Activated T-helper 1 cell treated with anti-CD3 and anti-CD28 coated beads, Interleukin-12 subunit alpha, Interleukin-12 subunit beta, Interleukin-2, Interleukin-4 antibody, amounts not matched to agents 30 ng/mL and 10 ng/mL and 1 ng/mL, durations not matched to agents 14 hours and 24 hours and 36 hours (primary cell): ENCODE results near the gene DUOX2. TPM values are rescaled to one million over a fixed set of nuclear protein-coding genes. Genes with fewer than 3 reads are reported as not detected.

Experiments
- DNase-seq: peaks from one replicate; pipeline ENCODE4 v3.0.0; 2021; ENCODE audit warnings: low spot score
- H3K27ac Mint-ChIP-seq: one replicate; pipeline ENCODE4 v1.8.0; 2021; ENCODE audit warnings: mild to moderate bottlenecking, mixed read lengths
- H3K27me3 Mint-ChIP-seq: one replicate; pipeline ENCODE4 v1.8.0; 2022; ENCODE audit warnings: mild to moderate bottlenecking, moderate library complexity, mixed read lengths; ENCODE audit not compliant: insufficient read depth
- H3K36me3 Mint-ChIP-seq: one replicate; pipeline ENCODE4 v1.8.0; 2021; ENCODE audit warnings: low read depth, mixed read lengths
- H3K4me1 Mint-ChIP-seq: one replicate; pipeline ENCODE4 v1.8.0; 2021; ENCODE audit warnings: low read depth, mixed read lengths
- H3K4me3 Mint-ChIP-seq: one replicate; pipeline ENCODE4 v1.8.0; 2021; ENCODE audit warnings: mild to moderate bottlenecking, moderate library complexity, mixed read lengths
- H3K9me3 Mint-ChIP-seq: one replicate; pipeline ENCODE4 v1.8.0; 2021; ENCODE audit warnings: mixed read lengths
- intact Hi-C: fragments of 100-400 bp; cut with micrococcal nuclease; formaldehyde crosslinking; loops from one replicate; pipeline ENCODE4 v1.15.1; 2024
- total RNA-seq: library from RNA; stranded (reverse); gene quantifications from 2 replicates; pipeline ENCODE4 v1.2.3, GENCODE V29; 2022

DUOX2 gene
- total RNA-seq, 1 donor from 2014 or later, result not detected

DNA sequence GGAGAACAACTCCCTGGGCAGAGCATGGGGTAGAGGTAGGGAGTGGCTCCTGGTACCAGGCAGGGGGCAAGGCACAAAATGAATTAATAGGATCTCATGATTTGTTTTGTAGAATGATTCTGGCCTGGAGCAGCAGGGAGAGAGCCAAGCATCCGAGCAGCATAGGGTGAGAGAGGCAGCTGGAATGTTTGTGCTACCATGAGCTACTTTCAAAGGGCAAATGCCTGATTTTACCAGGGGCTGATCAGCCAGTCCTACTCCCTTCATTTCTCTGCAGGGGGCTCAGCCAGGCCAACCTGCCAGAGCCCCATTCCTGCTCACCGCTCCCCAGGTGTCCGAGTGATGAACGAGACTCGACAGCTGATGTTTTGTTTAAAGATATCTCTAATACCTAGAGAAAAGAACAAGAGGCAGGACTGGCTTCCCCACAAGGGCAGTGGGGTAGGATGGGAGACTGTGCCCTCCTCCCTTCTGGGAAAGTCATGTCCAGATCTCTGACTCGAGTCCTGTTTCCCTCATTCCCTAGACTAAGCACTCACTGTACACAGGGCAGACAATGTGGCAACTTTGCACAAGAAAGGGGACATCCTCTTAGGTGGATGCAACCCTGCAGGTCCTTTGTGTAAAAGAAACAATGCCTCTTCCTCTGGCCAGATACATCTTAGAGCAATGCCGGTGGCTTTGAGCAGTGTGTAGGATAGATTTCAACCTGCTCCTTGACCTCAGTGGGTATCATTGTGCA lies 12.9 kb downstream of the DUOX2 start:
- no peak for DNase-seq
- Mint-ChIP-seq H3K9me3 (no peaks in the 10 kb centered on the region), H3K36me3 (no peaks in the 10 kb centered on the region), H3K4me1 (no peaks in the 10 kb centered on the region), H3K4me3 (no peak overlapping the region), H3K27me3 (peaks cover 6% of the 10 kb centered on the region), H3K27ac (no peak overlapping the region)
- intact Hi-C loops, result no loop called here

DNA sequence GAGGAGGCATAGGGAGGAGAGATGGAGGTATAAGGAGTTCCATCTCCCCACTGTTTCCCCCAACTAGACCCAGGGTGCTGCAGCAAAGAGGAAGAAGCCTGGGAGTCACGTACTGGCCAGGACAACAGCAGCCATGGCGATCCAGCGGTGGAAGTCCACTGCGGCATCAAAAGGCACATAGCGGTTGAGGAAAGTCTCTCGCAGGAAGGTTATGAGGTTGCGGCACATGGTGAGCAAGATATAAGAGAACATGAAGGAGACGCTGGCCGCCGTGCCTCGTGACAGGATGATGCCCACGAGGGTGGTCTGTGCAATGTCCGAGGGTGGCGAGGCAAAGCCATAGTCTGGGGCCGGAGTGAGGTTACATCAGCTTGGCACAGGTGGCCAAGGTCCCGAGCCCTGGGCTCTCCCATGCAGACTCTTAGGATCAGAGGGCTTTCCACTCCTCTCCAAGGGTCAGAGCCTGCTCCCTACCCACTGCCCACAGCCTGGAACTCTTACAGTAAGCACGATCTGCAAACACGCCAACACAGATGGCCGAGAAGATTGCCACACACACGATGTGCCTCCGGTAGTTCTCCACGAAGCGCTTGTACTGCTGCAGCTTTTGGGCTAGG lies 14.3 kb downstream of the DUOX2 start:
- Mint-ChIP-seq H3K27ac (no peak overlapping the region), H3K4me1 (no peaks in the 10 kb centered on the region), H3K9me3 (no peaks in the 10 kb centered on the region), H3K36me3 (no peaks in the 10 kb centered on the region), H3K27me3 (peaks cover 6% of the 10 kb centered on the region), H3K4me3 (no peak overlapping the region)
- intact Hi-C loops, result no loop called here
- no peak for DNase-seq

DNA sequence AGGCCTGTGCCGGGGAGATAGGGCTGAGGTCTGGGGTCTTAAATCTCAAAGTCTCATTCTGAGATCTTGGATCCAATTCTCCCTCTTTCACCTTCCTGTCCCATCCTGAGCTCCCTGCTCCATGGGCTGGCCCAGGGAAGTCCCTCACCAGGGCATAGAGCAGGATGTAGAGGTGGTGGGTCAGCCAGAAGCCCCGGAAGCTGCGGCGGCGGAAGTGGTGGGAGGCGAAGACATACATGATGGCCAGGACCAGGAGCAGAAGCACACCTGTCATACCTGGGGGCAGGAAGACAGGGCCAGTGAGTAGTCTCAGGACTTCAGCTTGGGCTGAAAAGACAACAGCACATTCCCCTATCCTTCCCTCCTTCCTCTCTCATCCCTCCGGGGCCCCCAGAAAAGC lies 16.5 kb downstream of the DUOX2 start:
- DNase-seq, result no peak
- H3K27ac Mint-ChIP-seq, result no peak overlapping the region
- H3K27me3 Mint-ChIP-seq, result peaks cover 11% of the 10 kb centered on the region
- no peaks in the 10 kb centered on the region for H3K4me1 Mint-ChIP-seq
- no peaks in the 10 kb centered on the region for H3K9me3 Mint-ChIP-seq
- intact Hi-C loops, result no loop called here
- no peaks in the 10 kb centered on the region for H3K36me3 Mint-ChIP-seq
- no peak overlapping the region for H3K4me3 Mint-ChIP-seq

DNA sequence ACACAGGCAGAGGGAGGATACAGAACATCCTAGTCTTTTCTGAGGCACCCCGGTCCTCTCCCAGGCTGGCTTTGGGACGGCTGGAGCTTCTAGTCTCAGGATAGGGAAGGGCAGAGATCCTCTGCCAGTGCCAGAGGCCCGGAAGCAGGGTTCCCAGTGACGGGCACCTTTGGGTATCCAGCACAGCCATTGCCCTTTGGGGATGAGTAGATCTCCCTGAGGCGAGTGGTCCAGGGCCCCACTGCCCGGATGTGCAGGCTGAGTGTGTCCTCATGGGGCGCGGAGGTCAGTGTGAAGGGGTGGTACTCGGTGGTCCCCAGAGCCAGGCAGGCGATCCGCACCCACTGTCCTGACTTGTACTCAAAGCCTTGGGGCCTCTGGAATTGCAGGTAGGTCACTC lies 18.3 kb downstream of the DUOX2 start:
- Mint-ChIP-seq H3K36me3 (no peaks in the 10 kb centered on the region), H3K9me3 (no peaks in the 10 kb centered on the region), H3K27ac (no peak overlapping the region), H3K4me1 (no peaks in the 10 kb centered on the region), H3K27me3 (peaks cover 18% of the 10 kb centered on the region), H3K4me3 (no peak overlapping the region)
- no peak for DNase-seq
- intact Hi-C loops, result no loop called here

DNA sequence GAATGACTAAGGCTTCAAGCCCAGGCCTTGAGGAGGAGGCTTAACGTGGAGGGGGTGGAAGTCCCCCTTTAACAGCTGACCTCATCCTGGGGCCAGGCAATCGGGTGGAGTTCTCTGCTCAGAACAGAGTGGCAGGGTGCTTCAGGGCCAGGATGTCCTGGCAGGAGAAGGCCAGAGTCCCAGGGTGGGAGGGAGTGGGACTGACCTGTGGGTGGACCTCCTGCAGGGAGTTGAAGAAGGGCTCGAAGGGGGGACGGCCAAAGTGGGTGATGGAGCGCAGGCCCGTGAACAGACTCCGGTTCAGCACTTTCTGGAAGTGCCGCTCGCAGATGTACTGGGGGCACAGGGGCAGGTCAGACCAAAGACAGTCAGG lies 19.6 kb downstream of the DUOX2 start:
- Mint-ChIP-seq H3K4me1 (no peaks in the 10 kb centered on the region), H3K27ac (no peak overlapping the region), H3K36me3 (no peaks in the 10 kb centered on the region), H3K9me3 (no peaks in the 10 kb centered on the region), H3K4me3 (no peak overlapping the region), H3K27me3 (peaks cover 26% of the 10 kb centered on the region)
- intact Hi-C loops, result no loop called here
- DNase-seq, result no peak

DNA sequence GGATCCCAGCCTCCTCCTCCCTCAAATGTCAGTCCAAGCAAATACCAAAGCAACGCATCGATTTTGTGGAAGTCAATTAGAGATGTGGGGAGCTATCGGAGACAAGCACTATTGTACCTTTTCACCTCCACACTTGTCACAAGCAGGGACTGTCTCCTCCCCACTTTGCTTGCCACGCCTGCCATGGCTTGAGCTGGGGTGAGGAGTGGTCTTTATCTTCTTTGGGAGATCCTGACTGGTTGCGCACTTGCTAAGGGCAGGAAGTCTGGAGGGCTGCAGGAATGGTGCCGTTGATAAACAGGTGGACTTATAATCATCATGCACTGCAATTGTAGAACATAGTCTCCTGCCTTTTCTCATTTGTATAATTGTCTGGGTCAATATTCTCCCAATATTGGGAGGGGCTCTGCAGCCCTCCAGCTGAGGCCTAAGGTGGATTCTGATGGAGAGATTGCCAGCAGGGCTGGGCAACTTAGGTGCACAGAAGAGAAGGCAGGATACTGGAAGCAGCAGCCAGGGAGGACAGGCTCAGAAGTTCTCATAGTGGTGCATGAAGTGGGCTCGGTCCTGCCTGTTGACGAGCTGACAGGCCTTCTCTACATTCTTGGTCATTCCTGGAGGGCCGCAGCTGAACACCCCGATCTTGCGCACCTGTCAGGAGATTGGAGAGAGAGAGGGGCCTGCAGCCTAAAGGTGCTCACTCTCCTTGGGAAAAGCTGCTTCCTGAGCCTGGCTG lies 20.2 kb downstream of the DUOX2 start:
- Mint-ChIP-seq H3K27ac (no peak overlapping the region), H3K27me3 (peaks cover 29% of the 10 kb centered on the region), H3K36me3 (no peaks in the 10 kb centered on the region), H3K4me3 (no peak overlapping the region), H3K9me3 (no peaks in the 10 kb centered on the region), H3K4me1 (no peaks in the 10 kb centered on the region)
- DNase-seq, result no peak
- intact Hi-C loops, result no loop called here

DNA sequence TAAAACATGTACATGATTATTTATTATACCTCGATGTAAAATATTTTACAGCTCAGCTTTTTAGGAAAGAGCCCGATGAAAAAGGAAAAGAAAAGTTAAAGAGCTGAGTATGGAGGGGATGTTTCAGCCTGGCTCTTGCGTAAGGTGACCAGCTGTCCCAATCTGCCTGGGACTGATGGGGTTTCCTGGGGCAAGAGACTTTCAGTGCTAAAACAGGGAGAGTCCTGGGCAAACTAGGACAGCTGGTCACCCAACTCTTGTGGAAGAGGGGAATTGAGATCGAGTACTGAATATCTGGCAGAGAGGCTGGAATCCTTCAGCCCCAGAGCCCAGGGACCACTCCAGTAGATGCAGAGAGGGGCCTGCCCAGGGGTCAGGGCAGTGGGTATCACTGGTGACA lies 21.0 kb downstream of the DUOX2 start:
- no peaks in the 10 kb centered on the region for H3K9me3 Mint-ChIP-seq
- H3K27ac Mint-ChIP-seq, result no peak overlapping the region
- H3K27me3 Mint-ChIP-seq, result peaks cover 29% of the 10 kb centered on the region
- intact Hi-C loops, result no loop called here
- H3K4me3 Mint-ChIP-seq, result no peak overlapping the region
- no peak for DNase-seq
- H3K4me1 Mint-ChIP-seq, result no peaks in the 10 kb centered on the region
- H3K36me3 Mint-ChIP-seq, result no peaks in the 10 kb centered on the region

DNA sequence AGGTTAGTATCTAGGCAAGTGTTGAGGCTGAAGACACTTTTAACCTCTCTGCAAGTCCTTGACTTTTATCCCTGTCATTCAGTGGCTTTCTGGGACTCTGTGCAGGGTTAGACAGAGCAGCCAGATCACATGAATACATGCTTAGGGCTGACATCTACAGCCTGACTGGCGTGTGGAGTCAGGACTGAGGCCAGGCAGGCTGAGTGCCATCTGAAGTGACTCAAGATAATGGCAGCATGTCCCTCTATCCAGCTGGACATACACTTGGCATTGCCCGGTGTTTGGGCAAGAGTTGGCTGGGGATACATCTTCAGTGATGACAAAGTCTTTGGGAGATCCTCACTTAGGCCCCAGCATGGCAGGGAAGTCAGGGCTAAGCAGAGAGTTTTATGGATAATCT lies 22.4 kb downstream of the DUOX2 start:
- H3K27me3 Mint-ChIP-seq, result peaks cover 29% of the 10 kb centered on the region

DNA sequence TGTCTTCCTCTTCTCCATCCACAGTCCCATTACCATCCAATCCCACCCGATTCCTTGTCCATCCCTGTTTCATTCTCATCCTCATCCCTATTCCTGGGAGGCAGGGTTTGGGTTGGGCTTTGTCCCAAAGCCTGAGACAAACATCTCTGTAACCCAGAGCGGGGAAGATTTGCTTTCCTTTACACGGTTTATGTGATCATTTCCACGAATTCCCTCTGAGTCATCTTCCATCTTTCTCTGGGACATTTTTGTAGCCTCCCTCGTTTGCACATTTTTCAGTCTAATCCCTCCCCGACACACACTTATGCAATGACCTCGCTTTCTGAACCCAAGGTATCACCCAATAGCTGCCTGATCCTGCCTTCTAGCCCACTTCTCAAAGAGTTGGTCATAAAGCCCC lies 22.8 kb downstream of the DUOX2 start:
- Mint-ChIP-seq H3K9me3 (no peaks in the 10 kb centered on the region), H3K4me3 (no peak overlapping the region), H3K4me1 (no peaks in the 10 kb centered on the region), H3K27ac (no peak overlapping the region), H3K27me3 (peaks cover 29% of the 10 kb centered on the region), H3K36me3 (no peaks in the 10 kb centered on the region)
- intact Hi-C loops, result no loop called here
- no peak for DNase-seq

More for the DNA sequence above, 22.4 kb downstream of the DUOX2 start:
- intact Hi-C loops, result no loop called here
- Mint-ChIP-seq H3K4me1 (no peaks in the 10 kb centered on the region), H3K27ac (no peak overlapping the region), H3K4me3 (no peak overlapping the region), H3K36me3 (no peaks in the 10 kb centered on the region), H3K9me3 (no peaks in the 10 kb centered on the region)
- DNase-seq, result no peak

DNA sequence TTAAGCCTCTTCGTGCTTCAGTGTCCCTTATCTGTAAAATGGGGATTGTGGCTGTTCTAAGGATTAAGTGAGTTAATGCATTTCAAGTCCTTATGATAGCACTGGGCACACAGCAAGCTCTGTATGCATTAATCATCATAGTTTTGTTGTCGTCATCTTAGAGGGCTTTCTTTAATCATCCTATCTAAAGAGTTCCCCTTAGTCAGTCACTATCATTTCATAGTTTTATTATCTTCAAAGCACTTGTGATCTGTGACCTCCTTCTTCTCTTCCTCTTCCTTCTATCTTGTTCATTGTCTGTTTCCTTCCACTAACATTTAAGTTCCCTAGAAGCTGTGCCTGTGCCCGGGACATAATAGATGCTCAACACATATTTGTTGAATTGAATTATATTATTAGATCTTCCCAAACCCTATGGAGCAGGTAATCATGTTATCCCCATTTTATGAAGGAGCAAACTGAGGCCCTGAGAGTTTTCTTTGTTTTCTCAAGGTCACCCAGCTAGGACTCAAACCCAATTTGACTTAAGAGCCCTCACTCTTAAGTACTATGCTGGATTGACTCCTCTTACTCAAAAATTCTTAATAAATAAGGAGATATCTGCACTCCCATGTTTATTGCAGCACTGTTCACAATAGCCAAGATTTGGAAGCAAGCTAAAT lies 24.1 kb downstream of the DUOX2 start:
- H3K9me3 Mint-ChIP-seq, result no peaks in the 10 kb centered on the region
- no peak overlapping the region for H3K4me3 Mint-ChIP-seq
- H3K4me1 Mint-ChIP-seq, result no peaks in the 10 kb centered on the region
- no peak overlapping the region for H3K27ac Mint-ChIP-seq
- H3K36me3 Mint-ChIP-seq, result no peaks in the 10 kb centered on the region
- intact Hi-C loops, result no loop called here
- no peak for DNase-seq
- peaks cover 34% of the 10 kb centered on the region for H3K27me3 Mint-ChIP-seq

DNA sequence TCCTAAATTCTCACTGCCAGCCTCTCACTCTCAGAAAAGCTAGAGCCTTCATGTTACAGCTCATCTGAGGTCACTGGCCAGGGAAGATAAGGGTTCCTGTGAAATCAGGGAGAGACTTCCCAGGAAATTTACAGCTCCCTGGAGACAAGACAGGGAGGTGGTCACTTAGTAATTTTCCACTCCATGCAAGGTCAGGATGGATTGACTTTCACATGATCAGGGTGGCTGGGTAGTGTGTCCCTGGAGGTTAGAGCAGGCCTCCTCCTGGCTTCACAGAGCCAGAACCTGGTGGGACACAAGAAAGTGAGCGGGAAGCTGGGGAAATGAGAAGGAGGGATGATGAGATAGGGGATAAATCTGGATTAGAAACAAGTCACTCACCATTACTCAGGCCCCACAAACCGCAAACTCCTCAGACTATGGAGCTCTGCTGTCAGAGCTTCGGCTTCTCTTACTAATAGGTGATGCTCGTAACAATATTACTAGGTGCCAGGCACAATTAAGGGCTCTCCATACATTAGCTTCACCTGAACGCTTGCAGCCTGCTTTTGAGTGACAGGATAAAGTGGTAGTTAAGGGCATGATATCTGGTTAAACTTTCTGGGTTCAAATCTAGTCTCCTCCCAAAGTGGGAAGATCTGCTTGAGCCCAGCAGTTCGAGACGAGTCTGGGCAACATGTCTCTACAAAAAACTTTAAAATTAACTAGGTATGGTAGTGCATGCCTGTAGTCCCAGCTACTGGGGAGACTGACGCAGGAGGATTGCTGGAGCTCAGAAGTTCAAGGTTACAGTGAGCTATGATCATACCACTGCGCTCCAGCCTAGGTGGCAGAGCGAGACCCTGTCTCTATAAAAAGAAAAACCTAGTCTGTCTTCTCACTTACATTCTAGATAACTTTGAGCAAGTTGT lies 24.9 kb downstream of the DUOX2 start:
- Mint-ChIP-seq H3K4me3 (no peak overlapping the region), H3K27me3 (peaks cover 36% of the 10 kb centered on the region), H3K27ac (no peak overlapping the region), H3K4me1 (no peaks in the 10 kb centered on the region), H3K9me3 (no peaks in the 10 kb centered on the region), H3K36me3 (no peaks in the 10 kb centered on the region)
- DNase-seq, result no peak
- intact Hi-C loops, result no loop called here

DNA sequence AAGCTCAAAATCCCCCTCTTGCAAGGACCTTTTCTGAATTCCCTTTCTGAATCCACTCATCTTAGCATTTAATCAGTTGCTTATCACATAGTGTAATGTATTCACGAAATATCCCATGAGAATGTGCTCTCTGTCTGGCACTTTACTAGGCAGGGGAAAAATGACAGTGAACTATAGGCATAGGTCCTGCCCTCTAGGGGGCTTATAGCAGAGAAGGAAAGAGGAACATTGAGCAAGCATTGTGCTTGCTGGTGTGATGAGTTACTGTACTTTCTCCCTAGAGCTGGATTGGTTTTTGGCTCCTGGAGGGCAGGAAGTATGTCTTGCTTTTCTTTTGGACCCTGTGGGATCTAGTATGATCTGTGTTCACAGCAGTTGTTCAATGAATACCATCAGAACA lies 26.5 kb downstream of the DUOX2 start:
- intact Hi-C loops, result no loop called here

More for the DNA sequence above, 26.5 kb downstream of the DUOX2 start:
- H3K27ac Mint-ChIP-seq, result no peak overlapping the region
- H3K4me1 Mint-ChIP-seq, result no peaks in the 10 kb centered on the region
- DNase-seq, result no peak
- H3K4me3 Mint-ChIP-seq, result no peak overlapping the region
- no peaks in the 10 kb centered on the region for H3K36me3 Mint-ChIP-seq
- H3K27me3 Mint-ChIP-seq, result peaks cover 34% of the 10 kb centered on the region
- H3K9me3 Mint-ChIP-seq, result no peaks in the 10 kb centered on the region
